SK-N-SH (cell line): ENCODE measurements around the gene GLE1. TPM values are rescaled to one million over a fixed set of nuclear protein-coding genes. Genes with fewer than 3 reads are reported as not detected.

Experiments
- CTCF ChIA-PET: fragments of 300-600, 350-600 bp; formaldehyde crosslinking; extraction: SDS; loops from one replicate; lab custom pipeline; 2021; lab: Yijun Ruan, JAX
- POLR2A ChIA-PET: fragments of 350-600 bp; sonication (Branson Sonifier 250); formaldehyde crosslinking; extraction: SDS; loops from one replicate; lab custom pipeline; 2020; ENCODE audit warnings: antibody characterized with exemption, inconsistent platforms; lab: Yijun Ruan, JAX
- DNase-seq: peaks from one replicate; pipeline ENCODE4 v3.0.0; 2012
- H2AFZ ChIP-seq: fragments of 200-600 bp; sonication (generic); 2 replicates; pipeline ENCODE4 v1.8.1; 2016; ENCODE audit warnings: antibody characterized with exemption, mild to moderate bottlenecking, low read depth
- H3F3A ChIP-seq: fragments of 200-600 bp; sonication (generic); replicated peaks from 2 replicates; pipeline ENCODE3; 2016; ENCODE audit warnings: antibody characterized with exemption, mild to moderate bottlenecking; ENCODE audit not compliant: insufficient read depth
- H3K27ac ChIP-seq, 2 experiments: fragments of 200-500 bp in 1 of 2; fragments of 200-600 bp in 1 of 2; sonication (Bioruptor generic) in 1 of 2; sonication (generic), shearing (Covaris generic) in 1 of 2; 2 replicates each; pipeline versions ENCODE4 v1.5.1 to v1.6.1; 2014 to 2016; ENCODE audit warnings: low read depth in 2 of 2, inconsistent platforms in 1 of 2, low read length in 1 of 2, mild to moderate bottlenecking in 1 of 2, mixed read lengths in 1 of 2
- H3K27me3 ChIP-seq: fragments of 200-600 bp; sonication (generic), shearing (Covaris generic); 2 replicates; pipeline ENCODE4 v1.6.1; 2016; ENCODE audit warnings: mixed run types; ENCODE audit not compliant: insufficient read depth
- H3K36me3 ChIP-seq, 2 experiments: fragments of 200-500 bp in 1 of 2; fragments of 200-600 bp in 1 of 2; sonication (Bioruptor generic) in 1 of 2; sonication (generic) in 1 of 2; replicated peaks in 1 of 2; 2 replicates each; pipeline versions ENCODE3 to v1.5.1; 2014 to 2016; ENCODE audit warnings: low read length in 1 of 2, mild to moderate bottlenecking in 1 of 2; ENCODE audit not compliant: insufficient read depth in 2 of 2, control insufficient read depth in 1 of 2
- H3K4me1 ChIP-seq, 2 experiments: fragments of 200-500 bp in 1 of 2; fragments of 200-600 bp in 1 of 2; sonication (Bioruptor generic) in 1 of 2; sonication (generic), shearing (Covaris generic) in 1 of 2; 2 replicates each; pipeline versions ENCODE4 v1.5.1 to v1.6.1; 2014 to 2016; ENCODE audit warnings: low read depth in 1 of 2, low read length in 1 of 2, mixed run types in 1 of 2; ENCODE audit not compliant: insufficient read depth in 2 of 2, control insufficient read depth in 1 of 2
- H3K4me2 ChIP-seq: fragments of 200-600 bp; sonication (generic), shearing (Covaris generic); 2 replicates; pipeline ENCODE4 v1.6.1; 2017; ENCODE audit warnings: mixed run types
- H3K4me3 ChIP-seq, 2 experiments: fragments of 200-500 bp in 1 of 2; fragments of 200-600 bp in 1 of 2; sonication (Bioruptor generic) in 1 of 2; sonication (generic), shearing (Covaris generic) in 1 of 2; 2 replicates each; pipeline versions ENCODE4 v1.5.1 to v1.8.1; 2014 to 2016; ENCODE audit warnings: low read depth in 2 of 2, inconsistent platforms in 1 of 2, low read length in 1 of 2, mild to moderate bottlenecking in 1 of 2, mixed read lengths in 1 of 2, moderate library complexity in 1 of 2
- H3K79me2 ChIP-seq: fragments of 200-600 bp; sonication (generic); 2 replicates; pipeline ENCODE4 v1.8.1; 2017; ENCODE audit warnings: mild to moderate bottlenecking; ENCODE audit not compliant: insufficient read depth
- H3K9ac ChIP-seq: fragments of 200-600 bp; sonication (generic); 2 replicates; pipeline ENCODE4 v1.6.1; 2017; ENCODE audit warnings: mixed run types
- H3K9me2 ChIP-seq: fragments of 200-600 bp; sonication (generic); 2 replicates; pipeline ENCODE4 v1.6.1; 2017; ENCODE audit warnings: mixed run types
- H3K9me3 ChIP-seq: fragments of 200-600 bp; sonication (generic); 2 replicates; pipeline ENCODE4 v1.6.1; 2017; ENCODE audit warnings: mixed run types, mild to moderate bottlenecking, moderate library complexity
- H4K20me1 ChIP-seq: fragments of 200-600 bp; sonication (generic); 2 replicates; pipeline ENCODE4 v1.6.1; 2017; ENCODE audit warnings: mild to moderate bottlenecking, mixed run types; ENCODE audit not compliant: insufficient read depth
- EP300 ChIP-seq, 2 experiments: IDR thresholded peaks; 2 replicates each; pipeline versions ENCODE4 v1.4.0 to v1.6.1; 2012; ENCODE audit warnings: borderline replicate concordance in 1 of 2, low read depth in 1 of 2, low read length in 1 of 2
- GATA2 ChIP-seq: sonication (generic); formaldehyde crosslinking; IDR thresholded peaks from 2 replicates; pipeline ENCODE4 v1.5.0; 2020; ENCODE audit warnings: mild to moderate bottlenecking, missing genetic modification reagents
- MEF2A ChIP-seq: IDR thresholded peaks from 2 replicates; pipeline ENCODE4 v1.4.0; 2012; ENCODE audit warnings: low read depth, borderline replicate concordance
- NFIC ChIP-seq: IDR thresholded peaks from 2 replicates; pipeline ENCODE4 v1.4.0; 2012; ENCODE audit warnings: borderline replicate concordance
- NRF1 ChIP-seq: IDR thresholded peaks from 2 replicates; pipeline ENCODE4 v1.6.1; 2012; ENCODE audit warnings: low read depth, mild to moderate bottlenecking, low read length
- PBX3 ChIP-seq: IDR thresholded peaks from 2 replicates; pipeline ENCODE4; 2012
- RAD21 ChIP-seq: IDR thresholded peaks from 2 replicates; pipeline ENCODE4 v1.6.1; 2012; ENCODE audit warnings: mild to moderate bottlenecking, low read length
- RCOR1 ChIP-seq: fragments of 150-350 bp; IDR thresholded peaks from 2 replicates; pipeline ENCODE4 v1.6.1; 2017; ENCODE audit warnings: antibody characterized with exemption, low read length
- TAF1 ChIP-seq: IDR thresholded peaks from 2 replicates; pipeline ENCODE4 v1.6.1; 2012; ENCODE audit warnings: low read depth, mild to moderate bottlenecking, low read length, moderate library complexity, borderline replicate concordance
- TEAD4 ChIP-seq: IDR thresholded peaks from 2 replicates; pipeline ENCODE4 v1.4.0; 2012; ENCODE audit warnings: mild to moderate bottlenecking, borderline replicate concordance; ENCODE audit not compliant: insufficient read depth
- USF2 ChIP-seq: fragments of 150-350 bp; IDR thresholded peaks from 2 replicates; pipeline ENCODE4 v1.6.1; 2017; ENCODE audit warnings: antibody characterized with exemption, low read length, low read depth, borderline replicate concordance
- YY1 ChIP-seq: IDR thresholded peaks from 2 replicates; pipeline ENCODE4 v1.4.0; 2012; ENCODE audit warnings: low read depth, mild to moderate bottlenecking
- WGBS: methylation state at CpG from one replicate; pipeline ENCODE4 v1.1.6; 2017; ENCODE audit warnings: low lambda C conversion rate; 5-methylcytosine and 5-hydroxymethylcytosine counted together
- polyA plus RNA-seq, 3 experiments: library from polyadenylated mRNA; depleted of rRNA; stranded (reverse); fragments of >200 nt; gene quantifications; 2 replicates each; pipeline ENCODE4 v1.2.3, GENCODE V29; 2012
- TF ChIP-seq, protein P1 (sequence below): IDR thresholded peaks from 2 replicates; pipeline ENCODE4 v1.6.1; 2012; ENCODE audit warnings: mild to moderate bottlenecking, low read depth, low read length, moderate library complexity
- TF ChIP-seq, protein P2 (sequence below): fragments of 200-600 bp; sonication (generic); IDR thresholded peaks from 2 replicates; pipeline ENCODE4 v1.6.1; 2017; ENCODE audit warnings: antibody characterized with exemption, mild to moderate bottlenecking, moderate library complexity
- TF ChIP-seq, protein P3 (sequence below): IDR thresholded peaks from 2 replicates; pipeline ENCODE4 v1.4.0; 2012; ENCODE audit warnings: low read depth, borderline replicate concordance

Gene GLE1
- polyA plus RNA-seq, 1 of the 3 experiments (the other 2 are of a cell fraction): 13.8 TPM

DNA sequence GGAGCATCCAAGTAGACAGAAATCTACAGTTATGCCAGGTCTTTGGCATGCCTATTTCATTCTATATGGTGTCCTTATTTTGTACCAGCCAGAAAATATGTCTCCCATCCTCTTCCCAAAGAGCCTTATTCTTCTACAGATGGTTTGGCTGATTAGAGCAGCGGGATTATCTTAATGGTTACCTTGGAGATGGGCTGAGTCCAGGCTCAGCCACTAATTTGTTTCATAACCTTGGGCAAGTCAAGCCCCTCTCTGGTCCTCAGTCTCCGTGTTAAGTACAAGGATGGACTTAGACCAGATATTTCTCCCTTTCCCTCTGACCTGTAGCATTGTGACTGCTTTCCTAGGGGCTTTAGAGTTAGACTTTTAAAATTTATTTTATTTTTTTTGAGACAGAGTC, 11.1 kb upstream of the GLE1 start (continued):
- TF ChIP-seq, protein P1, sequence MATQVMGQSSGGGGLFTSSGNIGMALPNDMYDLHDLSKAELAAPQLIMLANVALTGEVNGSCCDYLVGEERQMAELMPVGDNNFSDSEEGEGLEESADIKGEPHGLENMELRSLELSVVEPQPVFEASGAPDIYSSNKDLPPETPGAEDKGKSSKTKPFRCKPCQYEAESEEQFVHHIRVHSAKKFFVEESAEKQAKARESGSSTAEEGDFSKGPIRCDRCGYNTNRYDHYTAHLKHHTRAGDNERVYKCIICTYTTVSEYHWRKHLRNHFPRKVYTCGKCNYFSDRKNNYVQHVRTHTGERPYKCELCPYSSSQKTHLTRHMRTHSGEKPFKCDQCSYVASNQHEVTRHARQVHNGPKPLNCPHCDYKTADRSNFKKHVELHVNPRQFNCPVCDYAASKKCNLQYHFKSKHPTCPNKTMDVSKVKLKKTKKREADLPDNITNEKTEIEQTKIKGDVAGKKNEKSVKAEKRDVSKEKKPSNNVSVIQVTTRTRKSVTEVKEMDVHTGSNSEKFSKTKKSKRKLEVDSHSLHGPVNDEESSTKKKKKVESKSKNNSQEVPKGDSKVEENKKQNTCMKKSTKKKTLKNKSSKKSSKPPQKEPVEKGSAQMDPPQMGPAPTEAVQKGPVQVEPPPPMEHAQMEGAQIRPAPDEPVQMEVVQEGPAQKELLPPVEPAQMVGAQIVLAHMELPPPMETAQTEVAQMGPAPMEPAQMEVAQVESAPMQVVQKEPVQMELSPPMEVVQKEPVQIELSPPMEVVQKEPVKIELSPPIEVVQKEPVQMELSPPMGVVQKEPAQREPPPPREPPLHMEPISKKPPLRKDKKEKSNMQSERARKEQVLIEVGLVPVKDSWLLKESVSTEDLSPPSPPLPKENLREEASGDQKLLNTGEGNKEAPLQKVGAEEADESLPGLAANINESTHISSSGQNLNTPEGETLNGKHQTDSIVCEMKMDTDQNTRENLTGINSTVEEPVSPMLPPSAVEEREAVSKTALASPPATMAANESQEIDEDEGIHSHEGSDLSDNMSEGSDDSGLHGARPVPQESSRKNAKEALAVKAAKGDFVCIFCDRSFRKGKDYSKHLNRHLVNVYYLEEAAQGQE: no peak
- TF ChIP-seq YY1 (no peak), RAD21 (no peak), TEAD4 (no peak)

DNA sequence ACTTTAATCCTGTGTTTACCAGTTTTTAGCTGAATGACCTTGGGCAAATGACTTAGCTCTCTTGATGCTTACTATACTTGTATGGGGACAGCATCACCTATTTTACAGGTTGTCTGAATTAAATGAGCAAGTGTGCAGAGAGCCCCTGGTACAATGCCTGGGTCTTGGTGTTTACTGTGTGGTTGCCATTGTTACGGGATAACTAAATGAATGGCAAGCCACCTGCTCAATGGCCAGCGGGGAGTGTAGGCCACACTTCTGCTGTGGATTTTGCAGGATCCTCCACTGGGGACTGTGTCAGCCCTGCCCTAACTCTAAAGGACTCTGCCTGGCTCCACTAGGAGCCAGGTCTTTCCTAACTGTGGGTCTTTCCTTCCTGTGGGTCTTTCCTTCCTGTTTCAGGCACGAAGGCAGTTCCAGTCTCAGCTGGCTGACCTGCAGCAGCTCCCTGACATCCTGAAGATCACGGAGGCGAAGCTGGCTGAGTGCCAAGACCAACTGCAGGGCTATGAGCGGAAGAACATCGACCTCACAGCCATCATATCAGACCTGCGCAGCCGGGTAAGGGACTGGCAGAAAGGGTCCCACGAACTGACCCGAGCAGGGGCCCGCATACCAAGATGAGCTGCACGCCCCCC, 10.3 kb upstream of the GLE1 start:
- H4K20me1 ChIP-seq: no peaks in the 10 kb centered on the region
- H3K9me2 ChIP-seq: no peaks in the 10 kb centered on the region
- WGBS: 83% methylated on average over 11 of the region's 13 CpGs
- no peak for TF ChIP-seq RCOR1
- peak; percentile 32; the same call in 1 of the 2 replicates for TF ChIP-seq NFIC
- TF ChIP-seq NRF1: no peak
- TF ChIP-seq, all 33 proteins: peak for 1
- H3K9me3 ChIP-seq: no peaks in the 10 kb centered on the region
- peaks cover 4% of the 10 kb centered on the region for H3F3A ChIP-seq
- no peak overlapping the region for H2AFZ ChIP-seq
- H3K4me2 ChIP-seq: no peak overlapping the region
- no peaks in the 10 kb centered on the region for H3K79me2 ChIP-seq
- DNase-seq: peak; percentile 39
- no peak overlapping the region for H3K27ac ChIP-seq
- no peaks in the 10 kb centered on the region; a peak in 1 of 4 replicates for H3K4me1 ChIP-seq
- POLR2A ChIA-PET: interaction anchor here (1.3 kb wide), 1 partner anchor 10 kb away, joined by 4 read pairs; the partner anchor contains the start of gene GLE1
- no peaks in the 10 kb centered on the region for H3K27me3 ChIP-seq
- no peak overlapping the region for H3K4me3 ChIP-seq
- no peak overlapping the region for H3K9ac ChIP-seq
- CTCF ChIA-PET: interaction anchor here (1.1 to 1.2 kb wide), 2 partner anchors 55 to 376 kb away, joined by 3 to 4 read pairs; no protein-coding TSS in a partner anchor
- peaks cover 49 to 57% of the 10 kb centered on the region in 2 experiments for H3K36me3 ChIP-seq

DNA sequence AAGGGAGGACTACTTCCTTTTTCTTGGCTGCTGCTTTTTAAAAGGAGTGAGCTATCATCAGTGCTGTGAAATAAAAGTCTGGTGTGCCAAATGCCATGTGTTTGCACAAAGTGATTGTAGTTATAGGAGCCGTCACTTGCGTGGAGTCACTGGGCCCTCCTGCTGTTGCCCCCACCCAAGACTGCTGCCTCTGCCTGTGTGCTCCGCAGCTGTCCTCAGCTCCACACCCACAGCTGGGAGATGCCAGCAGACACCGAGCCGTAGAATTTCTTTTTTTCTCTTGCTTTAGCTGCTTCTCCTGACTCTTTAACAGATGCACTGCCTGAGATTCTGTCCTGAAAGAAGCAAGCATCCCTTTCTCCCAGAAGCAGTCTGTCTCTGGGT, 9.8 kb upstream of the GLE1 start:
- H3K79me2 ChIP-seq: no peaks in the 10 kb centered on the region
- H3K27me3 ChIP-seq: no peaks in the 10 kb centered on the region
- H3K9me2 ChIP-seq: no peaks in the 10 kb centered on the region
- no peaks in the 10 kb centered on the region for H4K20me1 ChIP-seq
- DNase-seq: no peak
- H2AFZ ChIP-seq: no peak overlapping the region
- H3K4me3 ChIP-seq: no peak overlapping the region
- WGBS: 98% methylated on average over 5 of the region's 5 CpGs
- no peak overlapping the region for H3K27ac ChIP-seq
- H3F3A ChIP-seq: peaks cover 4% of the 10 kb centered on the region
- H3K9me3 ChIP-seq: no peaks in the 10 kb centered on the region
- POLR2A ChIA-PET: interaction anchor here (1.3 kb wide), 1 partner anchor 10 kb away, joined by 4 read pairs; the partner anchor contains the start of gene GLE1
- H3K36me3 ChIP-seq: peaks cover 44 to 52% of the 10 kb centered on the region in 2 experiments
- H3K4me1 ChIP-seq: no peaks in the 10 kb centered on the region; a peak in 1 of 4 replicates
- CTCF ChIA-PET: interaction anchor here (1.1 to 1.2 kb wide), 3 partner anchors 17 to 377 kb away, joined by 3 to 4 read pairs (median 3); no protein-coding TSS in a partner anchor
- no peak overlapping the region for H3K9ac ChIP-seq
- no peak overlapping the region for H3K4me2 ChIP-seq
- TF ChIP-seq EP300 (IDR thresholded peaks at IDR 0.05; ENCODE audit: borderline replicate concordance in 1 of 2, low read depth in 1 of 2, low read length in 1 of 2) (no peak), NRF1 (no peak), NFIC (no peak), USF2 (no peak), TEAD4 (no peak), RAD21 (no peak), MEF2A (no peak), TAF1 (no peak), PBX3 (no peak), GATA2 (CRISPR knock-in tag) (no peak)
- TF ChIP-seq, protein P2, sequence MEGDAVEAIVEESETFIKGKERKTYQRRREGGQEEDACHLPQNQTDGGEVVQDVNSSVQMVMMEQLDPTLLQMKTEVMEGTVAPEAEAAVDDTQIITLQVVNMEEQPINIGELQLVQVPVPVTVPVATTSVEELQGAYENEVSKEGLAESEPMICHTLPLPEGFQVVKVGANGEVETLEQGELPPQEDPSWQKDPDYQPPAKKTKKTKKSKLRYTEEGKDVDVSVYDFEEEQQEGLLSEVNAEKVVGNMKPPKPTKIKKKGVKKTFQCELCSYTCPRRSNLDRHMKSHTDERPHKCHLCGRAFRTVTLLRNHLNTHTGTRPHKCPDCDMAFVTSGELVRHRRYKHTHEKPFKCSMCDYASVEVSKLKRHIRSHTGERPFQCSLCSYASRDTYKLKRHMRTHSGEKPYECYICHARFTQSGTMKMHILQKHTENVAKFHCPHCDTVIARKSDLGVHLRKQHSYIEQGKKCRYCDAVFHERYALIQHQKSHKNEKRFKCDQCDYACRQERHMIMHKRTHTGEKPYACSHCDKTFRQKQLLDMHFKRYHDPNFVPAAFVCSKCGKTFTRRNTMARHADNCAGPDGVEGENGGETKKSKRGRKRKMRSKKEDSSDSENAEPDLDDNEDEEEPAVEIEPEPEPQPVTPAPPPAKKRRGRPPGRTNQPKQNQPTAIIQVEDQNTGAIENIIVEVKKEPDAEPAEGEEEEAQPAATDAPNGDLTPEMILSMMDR: no peak
- TF ChIP-seq, protein P3, sequence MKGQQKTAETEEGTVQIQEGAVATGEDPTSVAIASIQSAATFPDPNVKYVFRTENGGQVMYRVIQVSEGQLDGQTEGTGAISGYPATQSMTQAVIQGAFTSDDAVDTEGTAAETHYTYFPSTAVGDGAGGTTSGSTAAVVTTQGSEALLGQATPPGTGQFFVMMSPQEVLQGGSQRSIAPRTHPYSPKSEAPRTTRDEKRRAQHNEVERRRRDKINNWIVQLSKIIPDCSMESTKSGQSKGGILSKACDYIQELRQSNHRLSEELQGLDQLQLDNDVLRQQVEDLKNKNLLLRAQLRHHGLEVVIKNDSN: no peak
